ENCODE measurements around the gene CELF2. TPM values are rescaled to one million over a fixed set of nuclear protein-coding genes. Genes with fewer than 3 reads are reported as not detected.

Gene CELF2
- total and polyA plus RNA-seq, 10 donors = 13.5 to 180 (median 105) TPM

- Histone ChIP-seq H3K36me3 (peaks cover 0 to 78% (median 8%) of the 10 kb centered on the region in 6 donors), H3K4me1 (peaks cover 20 to 100% (median 93%) of the 10 kb centered on the region in 6 donors)
- no peak for DNase-seq
Observed at GRCh38 chr10:11192304-11193000, 174.8 kb downstream of the CELF2 start.

GRCh38 chr10:11193001-11193551 is 175.4 kb downstream of the CELF2 start:
- intact Hi-C loops (cut with DNase I; ENCODE audit: low total_unique reads) = no loop called here
- no peaks in the 10 kb centered on the region for H3K27me3 ChIP-seq (replicated peaks in 1 of 7)
- no peaks in the 10 kb centered on the region for H3K9me3 ChIP-seq
- H3K4me3 ChIP-seq = no peak overlapping the region
- peaks cover 20 to 100% (median 95%) of the 10 kb centered on the region in 6 donors for H3K4me1 ChIP-seq
- 69 to 79% (median 70%) methylated on average over 7 of the region's 7 CpGs for WGBS, 5 donors
- H3K36me3 ChIP-seq = peaks cover 0 to 81% (median 8%) of the 10 kb centered on the region in 6 donors
- TF ChIP-seq POLR2AphosphoS5 (IDR thresholded peaks at IDR 0.05) (no peak), CTCF (IDR thresholded peaks at IDR 0.05 in 8 of 11, conservative IDR thresholded peaks at IDR 0.05 in 3 of 11) (no peak), POLR2A (IDR thresholded peaks at IDR 0.05) (no peak)
- no peak for DNase-seq
- no peak overlapping the region for H3K27ac ChIP-seq

More at GRCh38 chr10:11192304-11193000, 174.8 kb downstream of the CELF2 start:
- 62 to 79% (median 67%) methylated on average over 11 of the region's 11 CpGs for WGBS, 5 donors
- Histone ChIP-seq H3K27me3 (replicated peaks in 1 of 7) (no peaks in the 10 kb centered on the region), H3K9me3 (no peaks in the 10 kb centered on the region), H3K4me3 (no peak overlapping the region), H3K27ac (peak overlapping the region in 3 of 8 donors; percentile 0 to 29 (median 15))
- no peak for TF ChIP-seq POLR2A (IDR thresholded peaks at IDR 0.05)
- no peak for TF ChIP-seq POLR2AphosphoS5 (IDR thresholded peaks at IDR 0.05)
- no peak for TF ChIP-seq CTCF (IDR thresholded peaks at IDR 0.05 in 8 of 11, conservative IDR thresholded peaks at IDR 0.05 in 3 of 11)
- intact Hi-C loops (cut with DNase I; ENCODE audit: low total_unique reads) = no loop called here

- H3K4me1 ChIP-seq = peaks cover 23 to 100% (median 95%) of the 10 kb centered on the region in 6 donors
- peaks cover 0 to 84% (median 8%) of the 10 kb centered on the region in 6 donors for H3K36me3 ChIP-seq
- TF ChIP-seq POLR2AphosphoS5 (IDR thresholded peaks at IDR 0.05) = no peak
- no peak for TF ChIP-seq CTCF (IDR thresholded peaks at IDR 0.05 in 8 of 11, conservative IDR thresholded peaks at IDR 0.05 in 3 of 11)
- no peak for TF ChIP-seq POLR2A (IDR thresholded peaks at IDR 0.05)
- H3K9me3 ChIP-seq = no peaks in the 10 kb centered on the region
- peak overlapping the region in 3 of 8 donors; percentile 2 to 44 (median 39) for H3K27ac ChIP-seq
- 63 to 72% (median 65%) methylated on average over 8 of the region's 8 CpGs for WGBS, 5 donors
- no peak overlapping the region for H3K4me3 ChIP-seq
- intact Hi-C loops (cut with DNase I; ENCODE audit: low total_unique reads) = no loop called here
- H3K27me3 ChIP-seq (replicated peaks in 1 of 7) = no peaks in the 10 kb centered on the region
- no peak for DNase-seq
Observed at GRCh38 chr10:11194859-11195586, 177.4 kb downstream of the CELF2 start.

All from spleen (tissue), 11 donors.